Measurements from ENCODE around the gene CCDC183. TPM values are rescaled to one million over a fixed set of nuclear protein-coding genes. Genes with fewer than 3 reads are reported as not detected.
"Not testable (repeated sequence)": the region's sequence is repeated elsewhere in the genome, so short reads cannot be mapped to it uniquely, and the experiment has no call there.

CCDC183 gene
- total RNA-seq, result 1.6 TPM

DNA sequence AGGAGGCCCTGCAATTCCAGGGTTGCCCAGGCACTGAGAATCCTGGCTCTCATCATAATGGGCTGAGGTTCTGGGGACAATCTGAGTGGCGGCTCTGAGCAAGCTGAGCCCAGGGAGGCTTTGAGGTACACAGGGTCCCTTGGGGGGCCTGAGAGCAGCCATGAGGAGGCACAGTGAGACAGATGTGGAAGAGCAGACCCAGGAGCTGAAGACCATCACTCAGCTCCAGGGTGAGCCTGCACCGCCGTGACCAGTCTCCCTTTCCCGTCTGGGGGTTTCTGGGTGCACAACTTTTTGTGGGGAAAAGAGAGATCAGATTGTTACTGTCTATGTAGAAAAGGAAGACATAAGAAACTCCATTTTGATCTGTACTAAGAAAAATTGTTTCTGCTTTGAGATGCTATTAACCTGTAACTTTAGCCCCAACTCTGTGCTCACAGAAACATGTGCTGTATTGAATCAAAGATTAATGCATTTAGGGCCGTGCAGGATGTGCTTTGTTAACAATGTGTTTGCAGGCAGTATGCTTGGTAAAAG lies at the start of gene CCDC183:
CCDC183 (plus strand) TSS at position 101 of the 537 bp plus-strand sequence; CDS start at position 161, 60 bp downstream.
- no peak for DNase-seq (ENCODE audit: low read depth in 2 of 3, low spot score in 2 of 3)

- no peak for DNase-seq (ENCODE audit: low read depth in 2 of 3, low spot score in 2 of 3)
Observed at GRCh38 chr9:136746621-136747020, 49.5 kb upstream of the CCDC183 start.

- DNase-seq (ENCODE audit: low read depth in 2 of 3, low spot score in 2 of 3), result no peak
Observed at GRCh38 chr9:136747161-136748060, 48.7 kb upstream of the CCDC183 start.

GRCh38 chr9:136748201-136748600 lies 47.9 kb upstream of the CCDC183 start, which contains the start of gene LCN6:
TSS of gene LCN6 (minus strand) at chr9:136748525. CDS start at chr9:136748483, 42 bp downstream.
- DNase-seq (ENCODE audit: low read depth in 2 of 3, low spot score in 2 of 3), result no peak

DNA sequence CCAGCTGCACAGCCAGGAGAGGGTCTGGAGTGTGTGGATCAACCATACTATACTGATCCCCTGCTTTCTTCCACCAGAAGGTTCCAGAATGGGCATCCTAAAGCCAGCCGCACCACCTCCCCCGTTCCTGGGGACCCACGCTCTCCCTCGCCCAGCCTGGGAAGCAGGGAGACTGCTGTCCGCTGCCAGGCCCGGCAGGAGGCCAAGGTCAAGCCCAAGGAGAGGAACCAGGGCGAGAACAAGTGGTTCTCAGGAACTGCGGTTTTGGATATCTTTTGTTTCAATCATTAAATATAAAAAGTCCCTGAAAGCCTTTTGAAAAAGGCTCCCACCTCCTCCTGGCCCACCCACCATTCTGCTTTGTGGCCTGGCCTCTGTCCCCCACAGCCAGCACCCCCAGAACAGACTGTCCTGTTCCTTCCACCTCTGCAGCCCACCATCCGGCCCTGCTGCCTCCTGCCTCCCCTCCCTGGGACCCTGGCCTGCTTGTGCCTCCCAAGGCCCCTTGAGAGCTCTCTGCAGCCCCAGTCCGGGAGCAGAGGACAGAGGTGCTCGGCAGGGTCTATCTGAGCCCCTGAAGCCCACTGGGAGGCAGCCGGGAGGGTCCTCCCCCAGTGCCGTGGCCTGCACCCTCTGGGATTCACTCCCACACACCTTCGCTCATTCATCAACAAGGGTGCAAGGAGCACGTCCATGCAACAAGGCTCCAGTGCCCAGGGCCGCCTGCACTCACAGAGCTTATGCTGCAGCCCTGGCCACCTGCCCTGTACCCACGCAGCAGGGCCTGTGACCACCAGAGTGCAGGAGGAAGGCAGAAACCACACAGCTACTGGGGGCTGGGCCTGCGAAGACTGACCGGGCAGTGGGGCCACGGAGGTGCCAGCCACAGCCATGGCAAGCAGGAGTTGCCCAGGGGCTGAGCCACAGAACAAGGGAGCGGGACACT lies 47.2 kb upstream of the CCDC183 start:
- DNase-seq (ENCODE audit: low read depth in 2 of 3, low spot score in 2 of 3), result no peak

DNA sequence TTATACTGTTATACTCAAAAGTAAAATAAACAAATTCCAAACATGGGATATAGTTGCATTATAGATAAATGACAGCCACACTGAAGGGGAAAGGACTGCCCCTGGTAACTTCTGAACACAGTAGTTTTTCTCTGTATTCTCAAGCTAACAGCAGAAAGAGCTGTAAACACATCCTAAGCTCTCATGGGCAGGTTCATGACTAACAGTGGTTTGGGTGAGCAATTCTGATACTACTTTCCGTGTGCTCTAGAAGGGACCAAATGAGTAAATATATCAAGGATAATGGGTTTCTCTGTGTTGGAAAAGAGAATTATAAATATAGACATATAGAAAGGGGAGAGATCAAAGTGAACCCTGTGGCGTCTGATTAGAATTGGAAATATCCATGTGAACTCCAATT lies 45.6 kb upstream of the CCDC183 start:
- no peak for DNase-seq (ENCODE audit: low read depth in 2 of 3, low spot score in 2 of 3)

- DNase-seq (ENCODE audit: low read depth in 2 of 3, low spot score in 2 of 3), result no peak
Observed at GRCh38 chr9:136751244-136751643, 44.9 kb upstream of the CCDC183 start.

GRCh38 chr9:136751814-136752213 lies 44.3 kb upstream of the CCDC183 start:
- no peak for DNase-seq (ENCODE audit: low read depth in 2 of 3, low spot score in 2 of 3)

DNA sequence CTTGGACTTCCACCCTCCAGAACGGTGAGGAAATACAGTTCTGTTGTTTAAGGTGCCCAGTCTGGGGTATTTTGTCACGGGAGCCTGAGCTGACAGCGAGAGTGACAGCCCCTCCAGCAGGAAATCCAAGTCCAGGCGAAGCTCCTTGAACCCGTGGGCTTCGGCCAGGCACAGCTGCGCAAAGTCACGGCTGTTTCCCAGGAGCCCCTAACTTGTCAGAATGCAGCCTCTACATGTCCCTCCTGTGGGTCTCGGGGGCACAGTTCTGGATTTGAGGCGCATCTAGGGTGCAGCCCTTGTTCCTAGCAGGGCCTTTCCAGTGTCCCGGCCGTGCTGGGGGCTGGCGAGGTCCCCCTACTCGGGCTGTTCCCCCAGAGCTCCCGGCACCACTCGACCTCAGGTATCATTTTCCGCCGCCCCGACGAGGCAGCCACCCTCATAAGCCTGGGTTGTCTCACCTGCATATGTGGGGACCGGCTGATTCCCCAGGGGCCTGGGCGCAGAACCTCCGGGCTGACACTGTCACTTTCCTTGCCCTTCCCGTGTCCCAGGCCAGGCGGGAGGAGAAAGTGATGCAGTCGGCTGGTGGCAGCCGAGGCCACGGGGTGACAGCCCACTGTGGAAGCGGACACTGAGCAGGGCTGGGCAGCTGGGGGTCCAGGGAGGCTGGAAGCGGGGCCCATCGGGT lies 42.6 kb upstream of the CCDC183 start:
- no peak for DNase-seq (ENCODE audit: low read depth in 2 of 3, low spot score in 2 of 3)

- DNase-seq (ENCODE audit: low read depth in 2 of 3, low spot score in 2 of 3), result peak in 2 of 3 donors; percentile 63 to 78
Observed at GRCh38 chr9:136754059-136754572, 42.0 kb upstream of the CCDC183 start.

DNA sequence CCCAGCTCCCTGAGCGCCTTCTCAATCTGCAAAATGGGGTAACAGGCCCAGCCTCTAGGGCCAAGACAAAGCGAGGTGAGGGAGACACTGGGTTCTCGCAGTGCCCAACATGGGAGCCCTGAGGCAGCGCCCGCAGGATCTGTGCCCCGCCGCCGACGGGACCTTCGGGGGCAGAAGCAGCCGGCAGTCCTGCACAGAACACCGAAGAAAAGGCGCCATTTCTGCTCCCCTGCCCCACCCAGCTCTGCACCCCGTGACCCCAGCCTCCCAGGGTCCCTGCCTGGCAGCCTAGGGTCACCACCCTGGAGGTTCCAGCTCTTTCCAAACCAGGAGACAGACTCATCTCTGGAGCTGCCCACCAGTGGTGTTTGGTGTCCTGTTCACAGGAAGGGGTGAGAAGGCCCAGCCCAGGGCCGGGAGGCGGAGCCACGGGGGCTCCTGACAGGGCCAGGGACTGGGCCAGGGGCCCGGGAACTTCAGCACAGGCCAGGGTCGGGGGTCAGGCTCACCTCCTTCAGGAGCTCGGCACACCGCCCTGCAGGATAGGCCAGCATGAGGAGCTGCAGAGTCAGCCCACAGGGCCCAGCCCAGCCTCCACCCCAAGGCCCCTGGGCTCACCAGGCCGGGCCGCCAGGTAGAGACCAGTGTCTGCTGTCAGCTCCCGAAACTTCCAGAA lies 41.4 kb upstream of the CCDC183 start:
- no peak for DNase-seq (ENCODE audit: low read depth in 2 of 3, low spot score in 2 of 3)

GRCh38 chr9:136755302-136756133 lies 40.6 kb upstream of the CCDC183 start:
- DNase-seq (ENCODE audit: low read depth in 2 of 3, low spot score in 2 of 3), result not testable (repeated sequence)

GRCh38 chr9:136756134-136756438 lies 40.1 kb upstream of the CCDC183 start:
- no peak for DNase-seq (ENCODE audit: low read depth in 2 of 3, low spot score in 2 of 3)

- no peak for DNase-seq (ENCODE audit: low read depth in 2 of 3, low spot score in 2 of 3)
Observed at GRCh38 chr9:136756836-136757235, 39.3 kb upstream of the CCDC183 start.

- DNase-seq (ENCODE audit: low read depth in 2 of 3, low spot score in 2 of 3), result no peak
Observed at GRCh38 chr9:136757328-136757727, 38.8 kb upstream of the CCDC183 start.

DNA sequence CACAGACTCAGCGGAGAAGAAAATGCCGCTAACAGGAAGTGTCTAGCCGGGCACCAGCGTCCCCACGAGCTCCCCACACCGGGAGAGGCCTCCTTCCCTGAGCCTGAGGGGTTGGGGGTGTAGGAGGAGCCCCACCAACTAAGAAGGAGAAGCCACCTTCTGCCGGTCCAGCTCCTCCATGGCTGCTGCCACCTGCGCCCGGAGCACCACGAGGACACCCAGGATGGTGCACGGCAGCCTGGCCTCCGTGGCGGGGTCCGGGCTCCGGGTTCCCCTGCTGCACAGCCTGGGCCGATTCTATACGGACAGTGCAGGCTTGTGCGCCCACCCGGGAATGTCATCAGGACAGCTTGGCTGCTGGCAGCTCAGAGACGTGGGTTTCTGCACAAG lies 38.4 kb upstream of the CCDC183 start:
- no peak for DNase-seq (ENCODE audit: low read depth in 2 of 3, low spot score in 2 of 3)

- no peak for DNase-seq (ENCODE audit: low read depth in 2 of 3, low spot score in 2 of 3)
Observed at GRCh38 chr9:136759001-136759400, 37.1 kb upstream of the CCDC183 start.

DNA sequence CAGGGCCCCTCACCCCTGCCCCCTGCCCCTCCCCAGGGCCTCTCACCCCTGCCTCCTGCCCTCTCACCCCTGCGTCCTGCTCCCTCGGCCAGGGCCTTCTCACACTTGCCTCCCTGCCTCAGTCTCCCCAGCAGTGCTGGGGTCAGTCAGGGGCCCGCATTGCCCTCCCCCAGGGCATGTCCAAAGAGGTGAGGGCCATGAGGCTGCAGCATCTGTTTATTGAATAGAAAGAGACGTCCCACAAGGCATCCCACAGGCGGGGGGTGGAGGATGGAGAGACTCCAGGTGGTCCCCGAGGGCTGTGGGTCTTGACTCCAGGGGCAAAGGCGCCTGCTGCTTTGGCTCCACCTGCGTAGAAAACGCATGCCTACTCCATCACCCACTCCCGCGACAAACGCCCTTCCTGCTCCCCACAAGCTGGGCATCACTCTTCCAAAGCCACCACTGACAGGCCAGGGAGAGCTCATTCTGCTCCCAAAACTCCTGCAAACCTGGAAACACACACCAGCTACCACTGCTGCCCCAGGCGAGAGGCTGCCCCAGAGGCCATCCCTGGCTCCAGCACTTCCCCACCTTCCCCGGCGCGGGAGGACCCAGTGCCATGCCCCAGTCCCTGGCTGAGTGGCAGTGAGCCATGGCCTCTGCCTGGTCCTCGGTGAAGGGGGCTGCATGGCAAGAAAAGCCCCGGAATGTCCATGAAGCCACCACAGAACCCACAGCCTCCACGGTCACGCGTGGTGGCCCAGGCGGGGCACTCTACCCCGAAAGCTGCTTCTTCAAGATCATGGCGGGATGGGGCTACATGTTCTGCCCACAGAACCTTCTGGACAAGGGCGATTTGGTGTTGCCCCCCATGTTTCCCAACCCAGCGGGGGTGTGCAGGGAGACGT lies 36.5 kb upstream of the CCDC183 start:
- no peak for DNase-seq (ENCODE audit: low read depth in 2 of 3, low spot score in 2 of 3)
